Stimulated activated effector memory CD8-positive, alpha-beta T cell treated with anti-CD3 and anti-CD28 coated beads, Interleukin-12 subunit alpha, Interleukin-12 subunit beta, amount 100 ng/mL, for 72 hours (primary cell): ENCODE measurements around the gene UBTD2.
"Not testable (repeated sequence)": the region's sequence is repeated elsewhere in the genome, so short reads cannot be mapped to it uniquely, and the experiment has no call there.

Experiments
- ATAC-seq: fragments of 150-1000 bp; cut with Tn5 transposase; 2 replicates; pipeline ENCODE4 v1.10.0; 2021
- DNase-seq, 2 donors: peaks; one replicate each; pipeline ENCODE4 v3.0.0; 2021 to 2022; ENCODE audit warnings: low spot score in 2 of 2
- H3K27ac Mint-ChIP-seq: one replicate; pipeline ENCODE4 v1.8.0; 2022; ENCODE audit warnings: mild to moderate bottlenecking, mixed read lengths
- H3K36me3 Mint-ChIP-seq: one replicate; pipeline ENCODE4 v1.8.0; 2022; ENCODE audit warnings: mild to moderate bottlenecking, mixed read lengths
- H3K4me1 Mint-ChIP-seq: one replicate; pipeline ENCODE4 v1.8.0; 2022; ENCODE audit warnings: mixed read lengths
- H3K4me3 Mint-ChIP-seq: one replicate; pipeline ENCODE4 v1.8.0; 2022; ENCODE audit warnings: mild to moderate bottlenecking, mixed read lengths
- H3K9me3 Mint-ChIP-seq: one replicate; pipeline ENCODE4 v1.8.0; 2022; ENCODE audit warnings: mixed read lengths

UBTD2 gene

DNA sequence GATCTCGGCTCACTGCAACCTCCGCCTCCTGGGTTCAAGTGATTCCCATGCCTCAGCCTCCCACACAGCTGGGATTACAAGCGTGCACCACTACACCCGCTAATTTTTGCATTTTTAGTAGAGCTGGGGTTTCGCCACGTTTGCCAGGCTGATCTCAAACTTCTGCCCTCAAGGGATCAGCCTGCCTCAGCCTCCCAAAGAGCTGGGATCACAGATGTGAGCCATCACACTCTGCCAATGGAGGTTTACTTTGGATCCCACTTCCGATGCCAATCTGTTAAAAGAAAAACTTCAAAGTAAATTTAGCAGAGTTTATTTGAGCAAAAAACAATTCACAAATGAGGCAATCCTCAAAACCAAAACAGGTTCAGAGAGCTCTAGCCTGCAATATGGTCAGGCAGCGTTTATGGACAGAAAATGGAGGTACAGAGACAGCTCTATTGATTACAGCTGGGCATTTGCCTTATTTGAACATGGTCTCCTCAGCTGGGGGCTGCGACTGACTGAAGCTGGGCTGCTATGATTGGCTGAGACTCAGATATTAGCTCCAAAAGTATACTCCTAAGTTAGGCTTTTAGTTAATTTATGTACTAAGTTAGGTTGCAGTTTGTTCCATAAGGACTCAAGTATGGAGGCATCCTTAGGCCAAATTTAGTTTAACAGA lies 18.6 kb upstream of the UBTD2 start:
- Mint-ChIP-seq H3K4me3 (no peak overlapping the region), H3K36me3 (no peaks in the 10 kb centered on the region), H3K27ac (no peak overlapping the region), H3K4me1 (no peaks in the 10 kb centered on the region), H3K9me3 (no peaks in the 10 kb centered on the region)
- DNase-seq (no peak), ATAC-seq (no peak)

- H3K27ac Mint-ChIP-seq, result no peak overlapping the region
- no peaks in the 10 kb centered on the region for H3K9me3 Mint-ChIP-seq
- no peaks in the 10 kb centered on the region for H3K36me3 Mint-ChIP-seq
- no peak overlapping the region for H3K4me3 Mint-ChIP-seq
- ATAC-seq (peak; percentile 28), DNase-seq (no peak)
- H3K4me1 Mint-ChIP-seq, result no peaks in the 10 kb centered on the region
These were observed 16.4 kb upstream of the UBTD2 start for GRCh38 chr5:172299916-172300439.

DNA sequence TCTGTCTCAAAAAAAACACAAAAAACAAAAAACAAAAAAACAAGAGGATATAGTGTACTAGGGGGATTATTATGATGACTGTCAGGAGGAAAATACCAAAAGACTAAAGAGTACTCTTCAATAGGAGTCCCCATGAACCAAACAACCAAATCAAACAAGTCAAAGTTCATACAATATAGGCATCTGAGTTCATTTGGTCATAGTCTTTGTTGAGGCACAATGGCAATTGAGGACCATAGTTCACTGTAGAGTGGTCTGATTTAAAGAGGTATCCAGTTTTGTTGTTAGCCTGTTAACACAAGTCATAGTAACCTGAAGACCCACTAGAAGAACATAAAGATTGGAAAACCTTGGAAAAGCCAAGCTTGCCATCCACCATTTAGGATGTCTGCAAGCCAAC lies 11.3 kb upstream of the UBTD2 start:
- H3K4me1 Mint-ChIP-seq, result peaks cover 4% of the 10 kb centered on the region
- H3K9me3 Mint-ChIP-seq, result no peaks in the 10 kb centered on the region
- H3K27ac Mint-ChIP-seq, result no peak overlapping the region
- DNase-seq (no peak), ATAC-seq (no peak)
- H3K4me3 Mint-ChIP-seq, result no peak overlapping the region
- no peaks in the 10 kb centered on the region for H3K36me3 Mint-ChIP-seq

DNA sequence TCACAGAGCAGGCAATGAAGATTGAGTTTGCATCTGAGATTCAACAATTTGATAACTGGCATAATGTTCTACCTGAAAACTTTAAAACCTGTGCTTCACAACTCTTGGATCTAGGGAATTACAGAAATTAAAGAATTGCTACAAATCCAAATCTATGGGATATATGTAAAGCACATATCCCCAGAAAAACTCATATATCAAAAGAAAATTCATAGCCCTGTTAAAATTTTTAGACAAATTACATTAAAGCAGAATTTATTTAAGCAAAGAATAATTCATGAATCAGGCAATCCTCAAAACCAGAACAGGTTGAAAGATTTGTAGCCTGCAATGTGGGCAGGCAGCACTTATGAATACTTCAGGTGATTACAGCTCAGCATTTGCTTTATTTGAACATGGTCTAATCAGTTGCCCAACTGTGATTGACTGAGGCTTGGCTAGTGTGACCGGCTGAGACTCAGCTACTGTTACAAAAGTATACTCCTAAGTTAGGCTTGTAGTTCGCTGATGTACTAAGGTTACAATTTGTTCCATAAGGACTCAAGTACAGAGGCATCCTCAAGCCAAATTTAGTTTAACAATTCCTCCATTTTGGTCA lies 10.3 kb upstream of the UBTD2 start:
- no peak overlapping the region for H3K27ac Mint-ChIP-seq
- peaks cover 4% of the 10 kb centered on the region for H3K4me1 Mint-ChIP-seq
- no peaks in the 10 kb centered on the region for H3K36me3 Mint-ChIP-seq
- no peak for ATAC-seq
- no peak for DNase-seq
- H3K4me3 Mint-ChIP-seq, result no peak overlapping the region
- no peaks in the 10 kb centered on the region for H3K9me3 Mint-ChIP-seq

DNA sequence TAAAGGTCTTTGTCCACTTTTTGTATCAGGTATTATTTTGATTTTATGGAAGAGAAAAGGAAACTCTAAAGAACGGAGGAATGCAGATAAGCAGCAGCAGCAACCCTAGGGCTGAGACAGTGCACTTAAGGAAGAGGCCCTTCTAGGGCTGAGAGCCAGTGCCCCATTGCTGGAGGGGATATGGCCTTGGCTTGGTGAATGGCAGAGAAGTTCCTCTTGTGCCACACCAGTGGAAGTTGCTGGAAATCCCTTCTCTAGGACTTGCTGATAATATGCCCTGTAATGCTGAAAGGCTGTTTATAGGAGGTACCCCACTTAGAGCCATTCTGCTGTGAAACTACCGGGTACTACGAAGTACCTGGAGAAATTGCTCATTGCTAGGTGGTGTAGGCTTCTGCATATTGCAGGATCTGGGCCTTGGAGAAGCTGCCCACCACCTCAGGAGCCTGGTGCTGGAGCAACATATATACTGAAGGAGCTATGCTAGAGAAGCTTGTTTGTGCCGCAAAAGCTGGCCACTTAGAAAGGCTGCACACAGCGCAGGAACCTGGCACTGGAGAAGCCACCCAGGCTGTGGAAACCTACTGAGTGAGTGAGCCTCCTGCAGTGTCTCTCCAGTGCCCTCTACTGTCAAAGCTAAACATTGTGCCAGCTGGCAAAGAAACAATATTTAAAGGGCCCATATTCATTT lies 9.6 kb upstream of the UBTD2 start:
- Mint-ChIP-seq H3K27ac (no peak overlapping the region), H3K36me3 (no peaks in the 10 kb centered on the region), H3K4me3 (no peak overlapping the region), H3K9me3 (no peaks in the 10 kb centered on the region), H3K4me1 (peaks cover 4% of the 10 kb centered on the region)
- ATAC-seq (peak; percentile 97), DNase-seq (peak; percentile 35 to 66)

DNA sequence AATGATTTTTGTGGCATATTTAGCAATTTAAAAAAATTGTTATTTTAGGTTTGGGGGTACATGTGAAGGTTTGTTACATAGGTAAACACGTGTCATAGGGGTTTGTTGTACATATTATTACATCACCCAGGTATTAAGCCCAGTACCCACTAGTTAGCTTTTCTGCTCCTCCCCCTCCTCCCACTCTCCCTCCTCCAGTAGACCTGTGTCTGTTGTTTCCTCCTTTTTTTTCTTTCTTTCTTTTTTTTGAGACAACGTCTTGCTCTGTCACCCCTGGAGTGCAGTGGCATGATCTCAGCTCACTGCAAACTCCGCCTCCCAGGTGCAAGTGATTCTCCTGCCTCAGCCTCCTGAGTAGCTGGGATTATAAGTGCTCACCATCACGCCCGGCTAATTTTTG lies 8.3 kb upstream of the UBTD2 start:
- ATAC-seq, H3K27ac Mint-ChIP-seq, H3K36me3 Mint-ChIP-seq, H3K4me1 Mint-ChIP-seq, DNase-seq, H3K4me3 Mint-ChIP-seq, H3K9me3 Mint-ChIP-seq: not testable (repeated sequence)

DNA sequence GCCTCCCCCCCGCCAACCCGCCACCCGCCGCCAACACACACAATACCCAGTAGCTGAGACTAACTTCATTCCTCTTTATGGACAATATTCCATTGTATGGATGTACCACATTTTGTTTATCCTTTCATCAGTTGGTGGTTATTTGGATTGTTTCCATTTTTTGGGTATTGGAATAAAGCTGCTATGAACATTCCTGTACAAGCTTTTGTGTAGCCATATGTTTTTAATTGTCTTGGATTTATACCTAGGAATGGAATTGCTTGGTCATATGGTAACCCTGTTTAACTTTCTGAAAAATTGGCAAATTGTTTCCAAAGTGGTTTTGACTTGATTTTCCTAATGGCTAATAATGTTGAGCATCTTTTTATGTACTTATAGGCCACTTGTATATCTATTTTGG lies 4.9 kb upstream of the UBTD2 start:
- ATAC-seq (no peak), DNase-seq (no peak)
- Mint-ChIP-seq H3K9me3 (no peaks in the 10 kb centered on the region), H3K4me1 (peaks cover 4% of the 10 kb centered on the region), H3K4me3 (no peak overlapping the region), H3K27ac (no peak overlapping the region), H3K36me3 (no peaks in the 10 kb centered on the region)

- not testable (repeated sequence) for H3K4me1 Mint-ChIP-seq, H3K9me3 Mint-ChIP-seq, H3K27ac Mint-ChIP-seq, ATAC-seq, H3K36me3 Mint-ChIP-seq, H3K4me3 Mint-ChIP-seq, DNase-seq
These were observed 3.6 kb upstream of the UBTD2 start for GRCh38 chr5:172287140-172287539.

DNA sequence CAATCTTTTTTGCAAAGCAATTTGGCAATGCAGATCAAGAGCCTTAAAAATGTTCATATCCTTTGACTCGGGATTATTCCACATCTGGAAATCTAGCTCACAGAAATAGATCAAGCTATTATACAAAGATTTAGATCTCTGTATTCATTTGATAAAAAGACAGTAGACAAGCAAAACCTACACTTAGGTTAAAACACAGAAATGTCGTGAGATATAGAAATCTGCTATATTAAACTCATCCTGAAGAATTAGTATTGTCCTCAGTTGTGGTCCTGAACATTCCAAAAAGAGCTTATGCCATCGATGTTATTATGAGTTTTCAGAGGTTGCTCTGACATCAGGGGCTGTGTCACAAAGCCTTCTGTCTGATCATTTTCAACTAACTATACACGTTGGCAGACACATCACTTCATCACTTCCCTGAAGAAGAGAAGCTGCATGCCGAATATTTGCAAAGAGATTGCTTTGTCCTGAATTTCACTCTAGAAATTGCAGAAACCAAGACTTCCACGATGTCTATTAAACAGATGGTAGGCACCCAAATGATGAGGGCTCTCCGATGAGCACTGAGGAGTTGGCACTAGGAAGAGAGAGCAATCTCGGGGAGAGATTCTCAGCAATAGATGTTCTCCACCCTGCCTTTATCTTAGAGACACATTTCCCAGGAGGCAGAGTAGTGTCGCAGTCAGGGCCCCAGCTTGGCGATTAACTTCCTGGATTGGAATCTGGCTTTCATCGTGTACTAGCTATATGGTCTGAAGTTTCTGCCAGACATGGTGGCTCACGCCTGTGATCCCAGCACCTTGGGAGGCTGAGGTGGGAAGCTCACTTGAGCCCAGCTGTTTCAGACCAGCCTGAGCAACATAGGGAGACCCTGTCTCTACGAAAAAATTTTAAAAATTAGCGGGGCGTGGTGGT lies 1.9 kb upstream of the UBTD2 start:
- Mint-ChIP-seq H3K27ac (no peak overlapping the region), H3K9me3 (no peaks in the 10 kb centered on the region), H3K36me3 (no peaks in the 10 kb centered on the region), H3K4me1 (peaks cover 11% of the 10 kb centered on the region), H3K4me3 (peak overlapping the region; percentile 84)
- DNase-seq (no peak), ATAC-seq (no peak)

DNA sequence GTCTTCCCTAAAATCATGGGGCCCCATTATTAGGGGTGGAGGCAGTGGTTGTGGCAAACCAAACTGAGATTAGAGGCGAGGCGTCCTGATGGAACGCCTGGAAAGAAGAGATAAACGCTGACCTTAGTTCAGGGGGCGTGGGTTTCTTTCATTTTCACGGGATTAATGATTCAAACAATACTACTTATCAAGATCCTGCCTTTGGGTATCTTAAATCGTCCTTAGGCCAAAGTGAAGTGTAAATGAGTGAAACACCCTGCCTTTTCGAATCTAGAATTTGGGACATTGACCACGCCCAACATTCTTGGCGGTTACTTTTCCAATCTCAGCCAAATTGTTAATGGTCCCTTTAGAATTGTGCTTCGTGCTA lies 1.0 kb upstream of the UBTD2 start:
- Mint-ChIP-seq H3K9me3 (no peaks in the 10 kb centered on the region), H3K4me1 (peaks cover 11% of the 10 kb centered on the region), H3K27ac (peak overlapping the region; percentile 75), H3K36me3 (no peaks in the 10 kb centered on the region), H3K4me3 (peak overlapping the region; percentile 84)
- no peak for ATAC-seq
- no peak for DNase-seq

- H3K27ac Mint-ChIP-seq, result peak overlapping the region; percentile 75
- H3K4me1 Mint-ChIP-seq, result peaks cover 11% of the 10 kb centered on the region
- peak; percentile 92 for ATAC-seq
- H3K9me3 Mint-ChIP-seq, result no peaks in the 10 kb centered on the region
- peak overlapping the region; percentile 84 for H3K4me3 Mint-ChIP-seq
- peak; percentile 83 to 91 for DNase-seq
- no peaks in the 10 kb centered on the region for H3K36me3 Mint-ChIP-seq
These were observed 472 bp upstream of the UBTD2 start for GRCh38 chr5:172283862-172284610.

DNA sequence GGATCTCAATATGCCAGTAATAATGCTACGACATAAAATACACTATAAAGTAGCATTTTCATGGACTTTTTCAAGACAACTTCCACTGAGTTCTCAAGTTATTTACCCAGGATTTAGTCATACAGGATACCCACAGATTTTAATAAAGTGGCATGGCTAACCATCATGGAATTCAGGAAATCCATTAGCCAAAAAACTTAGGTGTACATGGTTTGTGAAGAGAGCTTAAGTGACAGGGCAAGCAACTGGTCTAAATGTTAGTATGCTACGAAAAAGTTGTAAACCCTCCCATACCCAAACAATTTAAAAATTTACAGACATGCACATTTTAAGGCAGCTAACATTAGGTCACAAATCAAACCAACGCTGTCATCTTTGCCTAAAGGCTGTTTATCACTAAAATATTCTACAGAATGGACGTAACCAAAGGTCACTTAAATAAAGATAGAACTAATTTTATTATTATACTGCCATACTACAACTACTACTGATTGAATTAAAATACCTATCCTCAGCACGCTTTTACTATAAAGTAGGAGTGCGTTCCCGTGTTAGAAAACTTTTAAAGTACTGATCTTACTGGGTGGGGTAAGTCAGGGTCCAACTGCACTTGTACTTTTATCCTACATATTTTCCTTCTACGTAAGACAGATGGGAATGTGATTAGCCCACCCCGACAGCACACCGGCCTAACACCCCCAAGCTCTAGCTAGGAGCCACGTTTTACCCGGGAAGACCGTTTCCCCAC lies 1.1 kb downstream of the UBTD2 start:
- no peaks in the 10 kb centered on the region for H3K36me3 Mint-ChIP-seq
- ATAC-seq (no peak), DNase-seq (no peak)
- H3K27ac Mint-ChIP-seq, result peak overlapping the region; percentile 76
- H3K9me3 Mint-ChIP-seq, result no peaks in the 10 kb centered on the region
- peak overlapping the region; percentile 84 for H3K4me3 Mint-ChIP-seq
- H3K4me1 Mint-ChIP-seq, result peaks cover 11% of the 10 kb centered on the region

- no peak for ATAC-seq
- Mint-ChIP-seq H3K27ac (no peak overlapping the region), H3K4me3 (peak overlapping the region; percentile 84), H3K36me3 (no peaks in the 10 kb centered on the region), H3K9me3 (no peaks in the 10 kb centered on the region), H3K4me1 (peaks cover 14% of the 10 kb centered on the region)
- no peak for DNase-seq
These were observed 2.2 kb downstream of the UBTD2 start for GRCh38 chr5:172281346-172281745.

- no peak for ATAC-seq
- Mint-ChIP-seq H3K4me1 (peaks cover 18% of the 10 kb centered on the region), H3K4me3 (no peak overlapping the region), H3K36me3 (no peaks in the 10 kb centered on the region), H3K27ac (no peak overlapping the region), H3K9me3 (no peaks in the 10 kb centered on the region)
- DNase-seq, result no peak
These were observed 2.6 kb downstream of the UBTD2 start for GRCh38 chr5:172280929-172281328.
